Cerebellar cortex (tissue), 1 donor: ENCODE measurements around the gene VWA8.

Source experiments
- DNase-seq: peaks from one replicate; pipeline ENCODE4 v3.0.0-alpha.2; 2015; ENCODE audit warnings: low spot score

VWA8 gene

GRCh38 chr13:41520016-41520659, 440.8 kb downstream of the VWA8 start:
- DNase-seq = no peak
